Left lung (tissue), 10 donors: ENCODE results near the gene ZBTB14. TPM values are rescaled to one million over a fixed set of nuclear protein-coding genes. Genes with fewer than 3 reads are reported as not detected.
A peak's percentile ranks its signal among the peaks of the same experiment; 100 is the strongest.

ENCODE experiments used
- ATAC-seq: fragments of 200-7000 bp; cut with Tn5 transposase; one replicate; pipeline ENCODE4 v1.9.1; 2020; ENCODE audit warnings: moderate library complexity
- DNase-seq, 4 donors: peaks; one replicate each; pipeline ENCODE4 v3.0.0-alpha.2; 2013 to 2020
- H3K27ac ChIP-seq, 2 donors: fragments of 200-600 bp; sonication (generic) in 1 of 2; one replicate each; pipeline versions ENCODE4 v1.5.0 to v1.8.0; 2020 to 2021
- H3K27me3 ChIP-seq, 2 donors: fragments of 200-600 bp; sonication (generic) in 1 of 2; one replicate each; pipeline versions ENCODE4 v1.5.0 to v1.8.0; 2020 to 2021
- H3K36me3 ChIP-seq, 2 donors: fragments of 200-600 bp; sonication (generic) in 1 of 2; one replicate each; pipeline versions ENCODE4 v1.5.0 to v1.8.0; 2020 to 2021
- H3K4me1 ChIP-seq, 2 donors: fragments of 200-600 bp; one replicate each; pipeline ENCODE4 v1.8.0; 2021
- H3K4me3 ChIP-seq, 2 donors: fragments of 200-600 bp; sonication (generic) in 1 of 2; one replicate each; pipeline versions ENCODE4 v1.5.0 to v1.8.0; 2020 to 2021; ENCODE audit warnings: mild to moderate bottlenecking in 1 of 2
- H3K9me3 ChIP-seq, 2 donors: fragments of 200-600 bp; sonication (generic) in 1 of 2; one replicate each; pipeline versions ENCODE4 v1.5.0 to v1.8.0; 2020 to 2021
- intact Hi-C, 2 donors: fragments of 100-400 bp; cut with DNase I; formaldehyde crosslinking; loops; one replicate each; pipeline versions ENCODE4 v1.11.2 to v1.14.2; 2022
- polyA plus RNA-seq, 6 donors: library from polyadenylated mRNA; unstranded; fragments of 120-200 nt; gene quantifications; one replicate each; pipeline ENCODE4 v1.2.1, GENCODE V29; 2013; ENCODE audit not compliant: insufficient read length in 6 of 6
- total RNA-seq, 2 donors: library from RNA; stranded (reverse); fragmentation: NEBNext Ultra II Directional; extraction: Animal tissue kit (Norgen Biotek cat#: 25700); gene quantifications; one replicate each; pipeline ENCODE4 v1.2.1, GENCODE V29; 2021
- TF ChIP-seq, protein P1 (sequence below), 2 donors: fragments of 200-600 bp; sonication (generic) in 1 of 2; IDR thresholded peaks; one replicate each; pipeline versions ENCODE4 v1.5.0 to v1.8.0; 2021; ENCODE audit warnings: antibody characterized with exemption in 2 of 2
- donor health status: DM: no; HTN: yes; CAD: no.
- donor health status: DM: no; HTN: no; CAD: no.

The ZBTB14 gene
- total and polyA plus RNA-seq, 8 donors = 8.7 to 22.5 (median 19.7) TPM

DNA sequence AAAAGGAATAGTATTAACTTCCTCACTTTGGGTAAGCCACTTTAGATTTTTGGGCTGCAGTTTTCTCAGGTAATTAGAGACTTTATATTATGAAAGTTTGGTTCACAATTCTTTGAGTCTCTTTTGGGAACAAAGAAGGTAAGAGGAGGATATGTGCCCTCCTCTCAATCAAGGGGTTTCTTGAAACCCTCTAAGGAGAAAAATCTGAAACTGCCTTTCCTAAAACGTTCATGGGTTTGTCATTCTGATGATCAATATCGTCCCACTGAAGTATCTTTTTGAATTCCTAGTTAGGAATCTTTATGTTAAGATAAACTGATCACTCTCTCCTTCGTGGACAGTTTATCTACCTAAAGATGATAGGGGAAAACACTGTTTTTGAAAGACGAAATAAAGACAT is 56.1 kb downstream of the ZBTB14 start:
- H3K36me3 ChIP-seq = peaks cover 0 to 38% of the 10 kb centered on the region in 2 donors
- TF ChIP-seq, protein P1, sequence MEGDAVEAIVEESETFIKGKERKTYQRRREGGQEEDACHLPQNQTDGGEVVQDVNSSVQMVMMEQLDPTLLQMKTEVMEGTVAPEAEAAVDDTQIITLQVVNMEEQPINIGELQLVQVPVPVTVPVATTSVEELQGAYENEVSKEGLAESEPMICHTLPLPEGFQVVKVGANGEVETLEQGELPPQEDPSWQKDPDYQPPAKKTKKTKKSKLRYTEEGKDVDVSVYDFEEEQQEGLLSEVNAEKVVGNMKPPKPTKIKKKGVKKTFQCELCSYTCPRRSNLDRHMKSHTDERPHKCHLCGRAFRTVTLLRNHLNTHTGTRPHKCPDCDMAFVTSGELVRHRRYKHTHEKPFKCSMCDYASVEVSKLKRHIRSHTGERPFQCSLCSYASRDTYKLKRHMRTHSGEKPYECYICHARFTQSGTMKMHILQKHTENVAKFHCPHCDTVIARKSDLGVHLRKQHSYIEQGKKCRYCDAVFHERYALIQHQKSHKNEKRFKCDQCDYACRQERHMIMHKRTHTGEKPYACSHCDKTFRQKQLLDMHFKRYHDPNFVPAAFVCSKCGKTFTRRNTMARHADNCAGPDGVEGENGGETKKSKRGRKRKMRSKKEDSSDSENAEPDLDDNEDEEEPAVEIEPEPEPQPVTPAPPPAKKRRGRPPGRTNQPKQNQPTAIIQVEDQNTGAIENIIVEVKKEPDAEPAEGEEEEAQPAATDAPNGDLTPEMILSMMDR (IDR thresholded peaks at IDR 0.05) = no peak
- peaks cover 14 to 31% of the 10 kb centered on the region in 2 donors for H3K4me1 ChIP-seq
- no peaks in the 10 kb centered on the region for H3K9me3 ChIP-seq
- peak overlapping the region in 1 of 2 donors; percentile 63 for H3K4me3 ChIP-seq
- no peak overlapping the region for H3K27ac ChIP-seq
- ATAC-seq = no peak
- intact Hi-C loops = loop anchor here in 1 of 2 donors (5.0 kb wide), 1 partner anchor 53 kb away; no protein-coding TSS in a partner anchor
- DNase-seq = no peak
- H3K27me3 ChIP-seq = no peaks in the 10 kb centered on the region

Other genes starting within 250 kb of the ZBTB14 start
- not detected for gene AKAIN1, start 98.5 kb downstream of the ZBTB14 start, total RNA-seq
- gene AKAIN1, start 98.5 kb downstream of the ZBTB14 start, polyA plus RNA-seq = not detected
- gene EPB41L3, start 248.3 kb upstream of the ZBTB14 start, total RNA-seq = 10 to 100 TPM; 79.7 to 98.7 TPM
- gene EPB41L3, start 248.3 kb upstream of the ZBTB14 start, polyA plus RNA-seq = 10 to 100 TPM; 30.0 to 45.8 (median 41.3) TPM